Right ventricle myocardium superior (tissue), 1 donor: ENCODE results near the gene BCR. TPM values are rescaled to one million over a fixed set of nuclear protein-coding genes. Genes with fewer than 3 reads are reported as not detected.

ENCODE experiments used
- ATAC-seq: fragments of 200-7000 bp; cut with Tn5 transposase; one replicate; pipeline ENCODE4 v1.9.1; 2020; ENCODE audit warnings: mild to moderate bottlenecking; ENCODE audit not compliant: poor library complexity
- DNase-seq: peaks from one replicate; pipeline ENCODE4 v3.0.0-alpha.2; 2020
- intact Hi-C: fragments of 100-400 bp; cut with DNase I; formaldehyde crosslinking; loops from one replicate; pipeline ENCODE4 v1.11.2; 2022
- total RNA-seq: library from RNA; stranded (reverse); fragmentation: NEBNext Ultra II Directional; extraction: Animal tissue kit (Norgen Biotek cat#: 25700); gene quantifications from one replicate; pipeline ENCODE4 v1.2.1, GENCODE V29; 2021
- donor health status: DM: no; HTN: yes; CAD: no; lungs with severe emphysema.

The BCR gene
- total RNA-seq, 1 donor from 2014 or later, result 28.2 TPM

DNA sequence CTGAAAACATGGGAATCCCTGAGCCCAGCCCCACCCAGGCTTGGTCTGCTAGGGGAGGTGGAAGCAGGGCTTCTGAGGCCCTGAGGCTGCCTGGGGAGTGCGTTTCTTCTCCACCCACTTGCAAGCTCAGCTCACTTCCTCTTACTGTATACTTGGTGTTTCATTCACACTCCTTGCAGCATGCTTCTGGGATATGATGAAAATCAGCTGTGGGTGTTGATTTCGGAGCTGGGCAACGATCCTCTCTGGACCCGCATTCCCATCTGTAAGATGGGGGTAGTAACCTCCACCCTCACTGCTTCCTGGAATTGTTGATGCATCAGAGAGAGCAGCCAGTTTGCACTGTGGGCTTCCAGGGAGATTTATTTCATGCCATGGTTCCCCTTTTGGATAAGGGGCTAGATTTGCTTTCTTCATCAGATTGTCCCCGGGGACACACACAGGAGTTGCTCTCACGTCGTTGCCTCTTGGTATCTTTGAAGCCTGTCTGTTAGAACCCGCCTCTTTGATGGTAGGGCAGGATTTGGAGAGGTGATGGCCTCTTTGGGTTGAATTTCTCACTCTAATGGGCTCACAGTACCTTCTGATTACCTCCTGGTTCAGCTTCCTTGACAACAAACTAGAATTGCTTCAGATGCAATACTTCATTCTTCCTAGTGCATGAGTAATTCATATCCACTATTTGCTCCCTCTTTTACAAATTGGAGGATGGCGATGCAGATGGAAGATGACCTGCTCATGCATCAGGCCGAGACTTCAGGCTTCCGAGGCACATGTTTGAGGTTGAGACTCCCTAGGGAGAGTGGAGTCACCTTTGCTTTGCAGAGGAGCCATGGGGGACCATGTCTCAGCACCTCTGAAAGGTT lies 40.4 kb downstream of the BCR start:
- ATAC-seq, result peak; percentile 35
- no peak for DNase-seq
- intact Hi-C loops, result loop anchor here (5.0 kb wide), 1 partner anchor 38 kb away; the partner anchor contains the start of gene BCR

DNA sequence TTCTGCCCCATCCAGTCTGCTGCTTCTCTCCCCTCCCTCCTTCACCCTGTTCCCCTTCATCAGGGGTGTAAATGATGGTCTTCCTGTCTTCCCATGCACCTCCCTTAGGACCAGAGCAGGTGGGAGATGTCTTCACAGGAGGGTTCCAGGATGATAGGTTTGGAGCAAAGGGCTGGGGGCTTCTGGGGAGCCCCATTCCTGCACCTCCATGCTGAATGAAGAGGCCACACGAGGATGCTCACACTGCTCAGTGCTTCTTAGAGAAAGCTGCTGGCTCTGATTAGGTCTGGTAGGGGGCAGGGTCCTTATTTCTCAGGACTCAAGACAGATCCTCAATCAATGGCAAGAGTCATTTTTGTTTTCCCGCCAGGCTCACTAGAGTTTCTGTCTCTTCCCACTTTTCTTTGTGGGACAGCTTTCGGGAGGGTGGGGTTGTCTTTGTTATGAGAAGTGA lies 41.1 kb downstream of the BCR start:
- DNase-seq, result no peak
- no peak for ATAC-seq
- intact Hi-C loops, result loop anchor here (5.0 kb wide), 1 partner anchor 39 kb away; the partner anchor contains the start of gene BCR

DNA sequence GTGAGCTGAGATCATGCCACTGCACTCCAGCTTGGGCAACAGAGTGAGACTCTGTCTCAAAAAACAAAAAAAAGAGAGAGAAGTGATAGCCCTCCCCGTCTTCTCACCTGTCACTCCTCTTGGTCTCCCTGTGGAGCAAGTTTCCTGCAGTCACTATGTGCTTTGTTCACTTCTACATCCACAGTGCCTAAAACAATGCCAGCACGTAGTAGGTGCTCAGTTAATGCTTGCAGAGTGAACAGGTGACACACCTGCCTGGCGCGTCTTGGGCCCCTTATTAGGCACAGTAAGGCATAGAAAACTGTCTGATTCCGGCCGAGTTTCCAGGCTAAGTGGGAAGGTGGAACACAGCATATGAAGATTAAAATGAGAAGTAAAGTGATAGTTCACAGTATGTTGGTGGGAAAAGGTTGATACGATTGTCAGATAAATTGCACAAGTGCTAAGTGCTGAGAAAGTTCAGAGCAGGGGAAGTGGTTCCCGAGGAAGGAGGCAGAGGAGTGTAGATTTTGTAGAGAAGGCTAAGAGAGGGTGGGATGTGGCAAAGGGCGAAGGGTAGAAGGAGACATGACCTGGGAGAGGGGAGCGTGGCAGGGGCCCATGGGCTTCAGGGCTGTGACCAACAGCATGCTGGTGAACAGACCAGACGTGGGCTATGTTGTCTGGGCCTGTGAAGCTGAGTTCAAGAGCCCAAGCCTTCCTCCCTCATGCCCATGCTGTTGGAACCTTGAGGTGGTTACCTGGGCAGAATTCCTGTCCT lies 41.9 kb downstream of the BCR start:
- intact Hi-C loops, result loop anchor here (5.0 kb wide), 1 partner anchor 40 kb away; the partner anchor contains the start of gene BCR
- ATAC-seq (no peak), DNase-seq (no peak)

DNA sequence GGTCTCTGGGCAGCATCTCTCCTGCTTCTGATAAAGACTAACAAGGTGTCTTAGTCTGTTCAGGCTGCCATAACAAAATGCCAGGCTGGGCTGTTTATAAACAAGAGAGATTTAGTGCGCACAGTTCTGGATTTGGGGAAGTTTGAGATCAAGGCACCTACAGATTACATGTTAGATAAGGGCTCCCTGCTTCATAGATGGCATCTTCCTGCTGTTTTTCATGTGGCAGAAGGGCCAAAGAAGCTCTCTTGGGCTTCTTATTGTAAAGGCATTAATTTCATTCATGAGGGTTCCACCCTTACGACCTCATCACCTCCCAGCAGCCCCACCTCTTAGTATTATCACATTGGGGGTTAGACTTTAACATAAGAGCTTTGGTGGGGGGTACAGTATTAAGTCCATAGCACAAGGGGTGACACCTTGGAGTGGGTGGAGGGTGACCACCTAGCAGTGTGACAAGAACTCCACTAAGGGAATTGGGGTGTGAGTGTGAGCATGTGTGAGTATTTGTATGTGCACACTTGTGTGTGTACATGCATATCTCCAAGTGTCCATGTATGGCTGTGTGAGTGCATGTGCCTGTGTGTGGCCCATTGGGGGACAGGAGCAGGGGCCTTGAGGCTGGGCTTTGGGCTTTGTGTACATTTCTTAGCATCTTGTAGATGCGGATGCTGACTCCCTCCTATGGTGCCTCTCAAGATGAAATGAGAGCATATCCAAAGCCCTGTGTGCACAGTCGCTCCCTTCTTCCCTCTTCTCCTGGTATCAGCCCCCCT lies 42.7 kb downstream of the BCR start:
- ATAC-seq (no peak), DNase-seq (no peak)
- intact Hi-C loops, result loop anchor here (5.0 kb wide), 1 partner anchor 41 kb away; the partner anchor contains the start of gene BCR

GRCh38 chr22:23223569-23224317 lies 43.4 kb downstream of the BCR start:
- intact Hi-C loops, result loop anchor here (5.0 kb wide), 1 partner anchor 41 kb away; the partner anchor contains the start of gene BCR
- ATAC-seq (peak; percentile 54), DNase-seq (no peak)

DNA sequence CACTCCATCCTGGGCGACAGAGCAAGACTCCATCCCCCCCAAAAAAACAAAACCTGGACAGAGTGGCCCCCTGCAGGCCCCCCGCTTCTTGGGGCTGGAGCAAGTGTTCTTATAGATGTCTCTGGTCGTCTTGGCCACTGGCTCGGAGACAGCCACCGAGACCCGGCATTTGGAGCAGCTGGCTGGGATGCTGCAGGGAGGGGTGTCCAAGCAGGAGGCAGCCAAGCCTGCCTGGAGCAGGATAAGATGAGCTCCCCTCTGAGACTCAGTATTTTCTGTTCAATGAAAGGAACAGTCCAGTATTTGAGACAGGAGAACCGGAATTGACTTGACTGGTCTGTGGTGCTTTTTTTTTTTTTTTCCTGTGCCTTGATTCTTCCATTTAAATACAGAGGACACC lies 44.5 kb downstream of the BCR start:
- intact Hi-C loops, result loop anchor here (5.0 kb wide), 1 partner anchor 43 kb away; the partner anchor contains the start of gene BCR
- ATAC-seq, result no peak
- DNase-seq, result no peak

- intact Hi-C loops, result no loop called here
- no peak for ATAC-seq
- no peak for DNase-seq
These were observed 45.0 kb downstream of the BCR start for GRCh38 chr22:23225337-23225723.

DNA sequence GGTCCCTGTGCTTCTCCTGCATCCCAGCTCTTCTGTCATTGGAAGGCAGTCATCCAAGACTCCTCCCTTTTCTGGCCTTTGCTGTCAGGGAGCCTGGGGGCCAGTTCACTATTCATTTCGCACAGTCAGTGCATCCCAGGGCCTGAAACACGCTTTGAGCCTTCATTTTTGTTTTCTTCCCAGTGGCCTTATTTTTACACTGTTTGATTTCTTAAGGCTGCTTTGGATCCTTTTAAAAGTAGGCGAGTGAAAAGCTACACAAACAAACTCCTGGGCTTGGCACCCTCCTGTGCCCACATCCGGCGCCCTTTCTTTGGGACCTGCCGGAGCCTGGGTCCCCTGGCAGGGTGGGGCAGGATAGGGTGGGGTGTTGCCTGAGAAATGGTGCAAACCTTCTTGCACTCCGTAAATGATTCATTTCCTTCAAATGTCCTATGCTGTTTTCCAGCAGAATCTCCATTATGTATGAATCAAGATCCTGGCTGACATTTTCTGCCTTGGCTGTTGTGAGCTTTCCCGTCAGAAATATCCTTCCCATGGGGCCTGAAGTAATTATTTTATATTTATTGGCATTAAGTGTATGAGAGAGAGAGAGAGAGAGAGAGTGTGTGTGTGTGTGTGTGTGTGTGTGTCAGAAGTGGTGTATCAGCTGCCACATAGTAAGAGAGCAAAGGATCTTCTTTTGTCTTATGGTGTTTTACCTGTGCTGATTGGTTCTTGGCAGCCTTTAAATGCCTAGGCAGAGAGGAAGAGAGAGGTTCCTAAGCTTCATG lies 45.6 kb downstream of the BCR start:
- intact Hi-C loops, result no loop called here
- peak; percentile 54 for ATAC-seq
- peak; percentile 67 for DNase-seq

GRCh38 chr22:23226497-23226850 lies 46.2 kb downstream of the BCR start:
- DNase-seq, result no peak
- intact Hi-C loops, result no loop called here
- peak; percentile 23 for ATAC-seq

- DNase-seq (no peak), ATAC-seq (no peak)
- intact Hi-C loops, result no loop called here
These were observed 47.1 kb downstream of the BCR start for GRCh38 chr22:23227380-23227779.

DNA sequence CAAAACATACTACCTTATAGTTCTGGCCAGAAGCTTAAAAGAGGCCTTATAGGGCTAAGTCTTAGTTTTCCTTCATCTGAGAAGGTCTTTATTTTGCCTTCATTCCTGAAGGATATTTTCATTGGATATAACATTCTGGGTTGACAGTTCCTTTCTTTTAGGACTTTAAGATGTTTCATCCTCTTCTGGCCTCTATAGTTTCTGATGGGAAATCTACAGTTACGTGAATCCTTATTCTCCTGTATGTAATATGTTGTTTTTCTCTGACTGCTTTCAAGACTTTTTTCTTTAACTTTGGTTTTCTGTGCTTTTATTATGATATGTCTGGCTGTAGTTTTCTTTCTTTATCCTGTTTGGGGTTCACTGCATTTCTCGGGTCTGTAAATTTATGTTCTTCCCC lies 48.2 kb downstream of the BCR start:
- intact Hi-C loops, result no loop called here
- no peak for DNase-seq
- no peak for ATAC-seq

GRCh38 chr22:23229646-23230045 lies 49.3 kb downstream of the BCR start:
- no peak for ATAC-seq
- no peak for DNase-seq
- intact Hi-C loops, result no loop called here

- ATAC-seq (no peak), DNase-seq (no peak)
- intact Hi-C loops, result no loop called here
These were observed 50.2 kb downstream of the BCR start for GRCh38 chr22:23230348-23231068.

GRCh38 chr22:23231471-23232093 lies 51.3 kb downstream of the BCR start:
- ATAC-seq, result peak; percentile 63
- DNase-seq, result no peak
- intact Hi-C loops, result no loop called here

GRCh38 chr22:23232094-23232905 lies 52.0 kb downstream of the BCR start:
- ATAC-seq, result no peak
- intact Hi-C loops, result no loop called here
- DNase-seq, result no peak

- peak; percentile 47 for ATAC-seq
- intact Hi-C loops, result no loop called here
- DNase-seq, result peak; percentile 83
These were observed 52.8 kb downstream of the BCR start for GRCh38 chr22:23233084-23233531.
